Activated gamma-delta T cell treated with anti-CD3 and anti-CD28 coated beads, Interleukin-2, amount 50 U/mL, for 16 hours (primary cell): ENCODE data around the gene VWA2.

Source experiments
- DNase-seq: peaks from one replicate; pipeline ENCODE4 v3.0.0-alpha.2; 2020; ENCODE audit warnings: low read depth

VWA2 gene

GRCh38 chr10:114300036-114300645 lies 61.1 kb downstream of the VWA2 start:
- DNase-seq, result no peak

GRCh38 chr10:114301177-114301576 lies 62.1 kb downstream of the VWA2 start:
- no peak for DNase-seq

GRCh38 chr10:114301951-114302710 lies 63.1 kb downstream of the VWA2 start:
- no peak for DNase-seq

- no peak for DNase-seq
These were observed 64.5 kb downstream of the VWA2 start for GRCh38 chr10:114303556-114303955.

GRCh38 chr10:114304017-114304570 lies 65.0 kb downstream of the VWA2 start:
- peak; percentile 44 for DNase-seq

- DNase-seq, result peak; percentile 44
These were observed 65.7 kb downstream of the VWA2 start for GRCh38 chr10:114304571-114305421.

GRCh38 chr10:114305521-114305925 lies 66.5 kb downstream of the VWA2 start:
- no peak for DNase-seq

- DNase-seq, result no peak
These were observed 67.3 kb downstream of the VWA2 start for GRCh38 chr10:114306116-114306973.

- DNase-seq, result no peak
These were observed 68.7 kb downstream of the VWA2 start for GRCh38 chr10:114307731-114308130.

- no peak for DNase-seq
These were observed 69.7 kb downstream of the VWA2 start for GRCh38 chr10:114308531-114309363.

- no peak for DNase-seq
These were observed 70.3 kb downstream of the VWA2 start for GRCh38 chr10:114309364-114309651.

- no peak for DNase-seq
These were observed 71.3 kb downstream of the VWA2 start for GRCh38 chr10:114310346-114310745.

GRCh38 chr10:114311023-114311422 lies 72.0 kb downstream of the VWA2 start:
- DNase-seq, result no peak

GRCh38 chr10:114311496-114312209 lies 72.6 kb downstream of the VWA2 start:
- no peak for DNase-seq

GRCh38 chr10:114313139-114313538 lies 74.1 kb downstream of the VWA2 start:
- DNase-seq, result no peak

- DNase-seq, result no peak
These were observed 74.8 kb downstream of the VWA2 start for GRCh38 chr10:114313866-114314265.

- DNase-seq, result no peak
These were observed 76.7 kb downstream of the VWA2 start for GRCh38 chr10:114315566-114316420.

GRCh38 chr10:114316744-114317143 lies 77.7 kb downstream of the VWA2 start:
- no peak for DNase-seq
